ENCODE results near the gene DIS3L2.
"Not testable (repeated sequence)": the region's sequence is repeated elsewhere in the genome, so short reads cannot be mapped to it uniquely, and the experiment has no call there.

DIS3L2 gene

DNA sequence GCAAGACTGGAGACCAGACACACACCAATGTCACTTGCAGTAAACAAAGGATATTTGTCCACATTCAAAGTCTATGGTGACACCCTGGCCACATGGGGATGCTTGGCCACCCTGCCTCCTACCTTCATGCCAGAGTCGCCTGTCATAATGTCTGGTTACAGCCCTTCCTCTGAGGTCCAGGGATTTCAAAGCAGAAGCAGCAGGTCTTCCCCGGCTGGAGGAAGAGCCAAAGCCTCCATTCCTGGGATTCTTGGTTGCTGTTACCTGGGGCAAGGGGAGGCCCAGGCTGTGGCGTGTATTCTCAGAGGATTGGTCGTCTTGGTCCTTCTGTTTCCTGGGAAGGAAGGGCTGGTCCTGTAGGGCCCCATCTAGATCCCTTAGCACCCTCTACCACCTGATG is 414.7 kb downstream of the DIS3L2 start:
- H3K27me3 Mint-ChIP-seq: peaks cover 8% of the 10 kb centered on the region
- no peaks in the 10 kb centered on the region for H3K4me1 Mint-ChIP-seq (ENCODE audit: low read depth)
- H3K27ac Mint-ChIP-seq: no peak overlapping the region
- H3K9me3 Mint-ChIP-seq: no peaks in the 10 kb centered on the region
- intact Hi-C loops (cut with micrococcal nuclease): no loop called here
- H3K4me3 Mint-ChIP-seq: no peak overlapping the region
- no peaks in the 10 kb centered on the region for H3K36me3 Mint-ChIP-seq (ENCODE audit: low read depth)

DNA sequence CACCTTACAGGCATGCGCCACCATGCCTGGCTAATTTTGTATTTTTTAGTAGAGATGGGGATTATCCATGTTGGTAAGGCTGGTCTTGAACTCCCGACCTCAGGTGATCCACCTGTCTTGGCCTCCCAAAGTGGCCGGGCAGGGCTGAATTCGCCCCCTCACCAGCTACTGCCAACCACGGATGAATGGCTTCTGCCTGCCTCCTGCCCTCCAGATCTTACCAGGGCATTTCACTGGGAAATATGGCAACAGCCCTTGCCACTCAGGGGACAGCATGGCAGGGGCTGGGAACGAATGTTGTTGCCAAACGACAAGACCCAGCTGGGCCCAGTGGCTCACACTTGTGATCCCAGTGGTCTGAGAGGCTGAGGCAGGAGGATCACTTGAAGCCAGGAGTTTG is 415.2 kb downstream of the DIS3L2 start:
- Mint-ChIP-seq H3K27ac (no peak overlapping the region), H3K27me3 (peaks cover 12% of the 10 kb centered on the region), H3K9me3 (no peaks in the 10 kb centered on the region), H3K4me1 (ENCODE audit: low read depth) (no peaks in the 10 kb centered on the region), H3K36me3 (ENCODE audit: low read depth) (no peaks in the 10 kb centered on the region), H3K4me3 (no peak overlapping the region)
- intact Hi-C loops (cut with micrococcal nuclease): no loop called here

DNA sequence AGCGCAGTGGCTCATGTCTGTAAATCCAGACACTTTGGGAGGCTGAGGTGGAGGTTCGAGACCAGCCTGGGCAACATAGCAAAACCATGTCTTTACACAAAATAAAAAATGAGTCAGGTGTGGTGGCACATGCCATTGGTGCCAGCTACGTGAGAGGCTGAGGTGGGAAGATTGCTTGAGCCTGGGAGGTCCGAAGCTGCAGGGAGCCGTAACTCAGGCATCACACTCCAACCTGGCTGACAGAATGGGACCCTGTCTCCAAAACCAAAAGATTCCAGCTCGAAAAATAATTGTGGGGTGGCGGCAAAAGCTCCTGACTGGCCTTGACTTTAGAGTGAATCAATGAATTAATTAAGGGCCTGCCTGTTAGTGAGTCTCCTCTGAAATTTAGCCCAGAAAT is 415.8 kb downstream of the DIS3L2 start:
- H3K27me3 Mint-ChIP-seq: peaks cover 18% of the 10 kb centered on the region
- no peaks in the 10 kb centered on the region for H3K36me3 Mint-ChIP-seq (ENCODE audit: low read depth)
- no peaks in the 10 kb centered on the region for H3K4me1 Mint-ChIP-seq (ENCODE audit: low read depth)
- no peak overlapping the region for H3K4me3 Mint-ChIP-seq
- H3K27ac Mint-ChIP-seq: no peak overlapping the region
- H3K9me3 Mint-ChIP-seq: no peaks in the 10 kb centered on the region
- intact Hi-C loops (cut with micrococcal nuclease): no loop called here

DNA sequence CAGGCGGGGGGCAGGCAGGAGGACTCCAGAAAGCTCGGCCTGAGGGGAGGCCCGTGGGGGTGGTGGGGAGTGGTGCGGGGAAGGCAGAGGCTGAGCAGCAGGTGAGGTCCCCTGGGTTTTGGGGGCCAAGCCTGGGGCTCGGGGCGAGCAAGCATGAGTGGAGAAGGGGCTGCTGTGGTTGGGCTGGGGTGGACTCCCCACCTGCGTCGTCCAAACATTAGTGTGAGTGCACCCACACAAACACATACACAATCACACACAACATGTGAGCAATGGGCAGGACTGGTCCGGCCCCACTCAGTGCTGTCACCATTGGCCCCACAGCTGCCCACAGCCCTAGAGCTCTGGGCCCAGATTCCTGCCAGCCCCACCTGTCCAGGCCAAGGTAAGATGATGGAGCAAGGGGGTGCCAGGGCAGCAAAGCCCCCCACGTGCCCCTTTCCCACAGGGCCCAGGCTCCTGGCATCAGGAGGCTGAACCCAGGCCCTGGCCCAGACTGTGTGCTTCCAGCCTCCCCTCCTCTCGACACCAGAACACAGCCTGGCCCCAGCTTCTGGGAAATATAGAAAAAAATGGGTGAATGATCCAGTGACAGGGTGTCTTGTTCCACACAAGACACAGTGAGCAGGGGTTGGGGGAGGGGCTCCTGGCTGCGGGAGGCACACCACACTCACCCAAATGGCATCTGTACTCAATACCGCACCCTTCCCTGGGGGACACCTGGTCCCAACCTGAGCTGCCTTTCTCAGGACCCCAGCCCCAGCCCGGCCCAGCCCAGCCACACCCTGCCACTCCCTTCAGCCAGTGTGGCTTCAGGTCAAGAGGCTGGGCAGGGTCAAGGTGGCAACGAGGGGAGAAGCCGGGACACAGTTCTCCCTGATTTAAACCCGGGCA is 416.6 kb downstream of the DIS3L2 start:
- Mint-ChIP-seq H3K9me3 (no peaks in the 10 kb centered on the region), H3K4me3 (no peak overlapping the region), H3K4me1 (ENCODE audit: low read depth) (no peaks in the 10 kb centered on the region), H3K27me3 (peaks cover 24% of the 10 kb centered on the region), H3K27ac (no peak overlapping the region), H3K36me3 (ENCODE audit: low read depth) (no peaks in the 10 kb centered on the region)
- intact Hi-C loops (cut with micrococcal nuclease): no loop called here

DNA sequence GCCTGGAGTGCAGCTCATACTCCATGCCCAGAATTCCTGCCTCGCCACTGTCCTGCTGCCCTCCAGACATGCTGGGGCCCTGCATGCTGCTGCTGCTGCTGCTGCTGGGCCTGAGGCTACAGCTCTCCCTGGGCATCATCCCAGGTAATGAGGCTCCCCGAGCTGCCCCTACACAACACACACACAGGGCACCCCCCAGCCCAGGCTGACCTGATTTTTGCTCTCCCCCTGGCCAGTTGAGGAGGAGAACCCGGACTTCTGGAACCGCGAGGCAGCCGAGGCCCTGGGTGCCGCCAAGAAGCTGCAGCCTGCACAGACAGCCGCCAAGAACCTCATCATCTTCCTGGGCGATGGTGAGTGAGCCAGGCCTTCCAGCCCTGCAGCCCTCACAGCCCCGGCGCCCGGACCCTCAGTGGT is 417.2 kb downstream of the DIS3L2 start, which contains the start of gene ALPP:
Gene ALPP, plus strand, starts transcription at position 17 of the 417 bp plus-strand sequence. Its CDS starts 52 bp downstream, at position 69.
- H3K9me3 Mint-ChIP-seq; H3K4me1 Mint-ChIP-seq (ENCODE audit: low read depth): not testable (repeated sequence)

DNA sequence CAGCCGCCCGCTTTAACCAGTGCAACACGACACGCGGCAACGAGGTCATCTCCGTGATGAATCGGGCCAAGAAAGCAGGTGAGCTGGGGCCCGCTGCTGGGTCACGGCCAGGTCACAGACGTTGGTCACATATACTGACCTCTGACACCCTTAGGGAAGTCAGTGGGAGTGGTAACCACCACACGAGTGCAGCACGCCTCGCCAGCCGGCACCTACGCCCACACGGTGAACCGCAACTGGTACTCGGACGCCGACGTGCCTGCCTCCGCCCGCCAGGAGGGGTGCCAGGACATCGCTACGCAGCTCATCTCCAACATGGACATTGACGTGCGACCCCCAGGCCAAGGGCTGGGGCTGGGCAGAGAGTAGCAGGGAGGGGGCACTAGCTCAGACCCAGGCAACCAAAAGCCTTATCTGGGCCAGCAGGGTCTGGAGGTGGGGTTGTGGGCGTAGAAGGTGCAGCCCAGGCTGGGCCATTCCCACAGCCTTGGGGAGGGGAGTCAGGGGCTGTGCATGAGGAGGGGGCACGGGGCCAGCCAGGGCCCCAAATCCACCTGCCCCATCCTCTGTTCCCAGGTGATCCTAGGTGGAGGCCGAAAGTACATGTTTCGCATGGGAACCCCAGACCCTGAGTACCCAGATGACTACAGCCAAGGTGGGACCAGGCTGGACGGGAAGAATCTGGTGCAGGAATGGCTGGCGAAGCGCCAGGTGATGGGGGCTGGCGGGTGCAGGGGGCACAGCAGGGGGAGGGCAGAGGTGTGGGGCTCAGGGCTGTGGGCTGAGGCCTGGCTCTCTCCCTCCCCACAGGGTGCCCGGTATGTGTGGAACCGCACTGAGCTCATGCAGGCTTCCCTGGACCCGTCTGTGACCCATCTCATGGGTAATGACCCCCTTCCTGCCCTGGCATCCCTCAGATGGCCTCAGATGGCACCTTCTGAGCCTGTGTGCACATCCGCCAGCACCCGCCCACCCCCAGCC is 418.4 kb downstream of the DIS3L2 start:
- H3K27ac Mint-ChIP-seq; H3K36me3 Mint-ChIP-seq (ENCODE audit: low read depth); H3K4me3 Mint-ChIP-seq; intact Hi-C loops (cut with micrococcal nuclease); H3K9me3 Mint-ChIP-seq; H3K4me1 Mint-ChIP-seq (ENCODE audit: low read depth): not testable (repeated sequence)
- H3K27me3 Mint-ChIP-seq: peaks cover 31% of the 10 kb centered on the region

More for the DNA sequence above, 417.2 kb downstream of the DIS3L2 start, which contains the start of gene ALPP:
- H3K27ac Mint-ChIP-seq; H3K4me3 Mint-ChIP-seq; H3K36me3 Mint-ChIP-seq (ENCODE audit: low read depth); intact Hi-C loops (cut with micrococcal nuclease): not testable (repeated sequence)
- peaks cover 29% of the 10 kb centered on the region for H3K27me3 Mint-ChIP-seq

DNA sequence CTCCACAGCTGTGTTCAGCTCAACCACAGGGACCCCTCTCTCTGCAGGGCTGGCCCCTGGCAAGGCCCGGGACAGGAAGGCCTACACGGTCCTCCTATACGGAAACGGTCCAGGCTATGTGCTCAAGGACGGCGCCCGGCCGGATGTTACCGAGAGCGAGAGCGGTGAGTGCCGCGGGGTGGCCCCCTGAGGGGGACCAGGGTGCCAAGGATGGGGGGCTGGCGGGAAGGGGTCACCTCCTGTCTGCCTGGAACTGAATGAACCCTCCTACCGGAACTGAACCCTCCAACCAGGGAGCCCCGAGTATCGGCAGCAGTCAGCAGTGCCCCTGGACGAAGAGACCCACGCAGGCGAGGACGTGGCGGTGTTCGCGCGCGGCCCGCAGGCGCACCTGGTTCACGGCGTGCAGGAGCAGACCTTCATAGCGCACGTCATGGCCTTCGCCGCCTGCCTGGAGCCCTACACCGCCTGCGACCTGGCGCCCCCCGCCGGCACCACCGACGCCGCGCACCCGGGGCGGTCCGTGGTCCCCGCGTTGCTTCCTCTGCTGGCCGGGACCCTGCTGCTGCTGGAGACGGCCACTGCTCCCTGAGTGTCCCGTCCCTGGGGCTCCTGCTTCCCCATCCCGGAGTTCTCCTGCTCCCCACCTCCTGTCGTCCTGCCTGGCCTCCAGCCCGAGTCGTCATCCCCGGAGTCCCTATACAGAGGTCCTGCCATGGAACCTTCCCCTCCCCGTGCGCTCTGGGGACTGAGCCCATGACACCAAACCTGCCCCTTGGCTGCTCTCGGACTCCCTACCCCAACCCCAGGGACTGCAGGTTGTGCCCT is 419.9 kb downstream of the DIS3L2 start:
- not testable (repeated sequence) for H3K4me3 Mint-ChIP-seq, H3K9me3 Mint-ChIP-seq

DNA sequence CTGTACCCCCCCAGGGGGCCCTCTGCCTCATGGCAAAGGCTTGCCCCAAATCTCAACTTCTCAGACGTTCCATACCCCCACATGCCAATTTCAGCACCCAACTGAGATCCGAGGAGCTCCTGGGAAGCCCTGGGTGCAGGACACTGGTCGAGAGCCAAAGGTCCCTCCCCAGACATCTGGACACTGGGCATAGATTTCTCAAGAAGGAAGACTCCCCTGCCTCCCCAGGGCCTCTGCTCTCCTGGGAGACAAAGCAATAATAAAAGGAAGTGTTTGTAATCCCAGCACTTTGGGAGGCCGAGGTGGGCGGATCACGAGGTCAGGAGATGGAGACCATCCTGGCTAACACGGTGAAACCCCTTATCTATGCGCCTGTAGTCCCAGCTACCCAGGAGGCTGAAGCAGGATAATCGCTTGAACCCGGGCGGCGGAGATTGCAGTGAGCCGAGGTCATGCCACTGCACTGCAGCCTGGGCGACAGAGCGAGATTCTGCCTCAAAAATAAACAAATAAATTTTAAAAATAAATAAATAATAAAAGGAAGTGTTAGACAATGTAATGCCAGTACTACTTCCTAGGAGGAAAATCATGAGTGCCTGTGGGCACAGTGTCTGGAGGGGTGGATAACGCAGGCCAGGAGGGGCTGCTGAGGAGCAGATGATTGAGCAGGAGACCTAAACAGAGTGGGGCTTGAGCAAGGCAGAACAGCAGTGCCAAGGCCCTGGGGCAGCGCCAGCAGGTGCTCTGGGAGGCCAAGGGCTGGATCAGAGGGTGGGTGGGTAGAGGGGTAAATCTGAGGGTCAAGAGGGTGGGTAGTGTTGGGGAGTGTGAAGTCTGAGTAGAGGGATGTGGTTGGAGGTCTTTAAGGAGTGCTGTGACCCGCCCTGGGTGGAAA is 421.1 kb downstream of the DIS3L2 start:
- no peak overlapping the region for H3K27ac Mint-ChIP-seq
- H3K36me3 Mint-ChIP-seq (ENCODE audit: low read depth): no peaks in the 10 kb centered on the region
- peaks cover 45% of the 10 kb centered on the region for H3K27me3 Mint-ChIP-seq
- intact Hi-C loops (cut with micrococcal nuclease): no loop called here
- peaks cover 8% of the 10 kb centered on the region for H3K9me3 Mint-ChIP-seq
- H3K4me3 Mint-ChIP-seq: no peak overlapping the region
- H3K4me1 Mint-ChIP-seq (ENCODE audit: low read depth): peaks cover 5% of the 10 kb centered on the region

More for the DNA sequence above, 419.9 kb downstream of the DIS3L2 start:
- H3K36me3 Mint-ChIP-seq (ENCODE audit: low read depth); H3K27ac Mint-ChIP-seq; intact Hi-C loops (cut with micrococcal nuclease); H3K4me1 Mint-ChIP-seq (ENCODE audit: low read depth): not testable (repeated sequence)
- peaks cover 40% of the 10 kb centered on the region for H3K27me3 Mint-ChIP-seq

DNA sequence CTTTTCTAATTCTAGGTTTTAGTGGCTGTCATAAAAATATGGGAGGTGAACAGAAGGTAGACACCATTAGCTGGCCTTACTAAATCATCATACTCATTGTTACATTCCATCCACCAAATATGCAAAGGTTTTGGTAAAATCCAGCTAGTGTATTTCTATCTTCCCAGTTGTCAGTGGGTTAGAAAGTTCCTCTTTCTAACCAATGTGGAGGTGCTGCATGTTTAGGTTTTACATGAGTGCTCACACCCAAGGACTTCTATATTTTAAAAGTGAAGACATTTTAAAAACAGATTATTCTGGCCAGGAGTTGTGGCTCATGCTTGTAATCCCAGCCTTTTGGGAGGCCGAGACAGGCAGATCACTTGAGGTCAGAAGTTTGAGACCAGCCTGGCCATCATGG is 423.0 kb downstream of the DIS3L2 start:
- peaks cover 45% of the 10 kb centered on the region for H3K27me3 Mint-ChIP-seq
- peaks cover 5% of the 10 kb centered on the region for H3K4me1 Mint-ChIP-seq (ENCODE audit: low read depth)
- no peak overlapping the region for H3K4me3 Mint-ChIP-seq
- peaks cover 8% of the 10 kb centered on the region for H3K9me3 Mint-ChIP-seq
- H3K36me3 Mint-ChIP-seq (ENCODE audit: low read depth): no peaks in the 10 kb centered on the region
- no peak overlapping the region for H3K27ac Mint-ChIP-seq
- intact Hi-C loops (cut with micrococcal nuclease): no loop called here

DNA sequence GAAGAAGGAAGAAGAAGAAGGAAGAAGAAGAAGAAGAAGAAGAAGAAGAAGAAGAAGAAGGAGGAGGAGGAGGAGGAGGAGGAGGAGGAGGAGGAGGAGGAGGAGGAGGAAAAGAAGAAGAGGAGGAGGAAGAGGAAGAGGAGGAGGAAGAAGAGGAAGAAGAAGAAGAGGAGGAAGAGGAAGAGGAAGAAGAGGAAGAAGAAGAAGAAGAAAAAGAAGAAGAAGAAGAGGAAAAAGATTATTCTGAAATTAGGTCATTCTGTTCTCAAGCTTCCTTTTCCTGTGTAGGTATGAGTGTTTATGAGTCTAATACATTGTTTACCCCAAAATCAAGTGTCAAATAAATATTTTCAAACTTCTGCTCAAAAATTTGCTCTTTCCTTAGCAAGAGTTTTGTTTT is 423.5 kb downstream of the DIS3L2 start:
- H3K27ac Mint-ChIP-seq; H3K4me1 Mint-ChIP-seq (ENCODE audit: low read depth); H3K36me3 Mint-ChIP-seq (ENCODE audit: low read depth); intact Hi-C loops (cut with micrococcal nuclease); H3K9me3 Mint-ChIP-seq; H3K4me3 Mint-ChIP-seq: not testable (repeated sequence)
- H3K27me3 Mint-ChIP-seq: peaks cover 46% of the 10 kb centered on the region

DNA sequence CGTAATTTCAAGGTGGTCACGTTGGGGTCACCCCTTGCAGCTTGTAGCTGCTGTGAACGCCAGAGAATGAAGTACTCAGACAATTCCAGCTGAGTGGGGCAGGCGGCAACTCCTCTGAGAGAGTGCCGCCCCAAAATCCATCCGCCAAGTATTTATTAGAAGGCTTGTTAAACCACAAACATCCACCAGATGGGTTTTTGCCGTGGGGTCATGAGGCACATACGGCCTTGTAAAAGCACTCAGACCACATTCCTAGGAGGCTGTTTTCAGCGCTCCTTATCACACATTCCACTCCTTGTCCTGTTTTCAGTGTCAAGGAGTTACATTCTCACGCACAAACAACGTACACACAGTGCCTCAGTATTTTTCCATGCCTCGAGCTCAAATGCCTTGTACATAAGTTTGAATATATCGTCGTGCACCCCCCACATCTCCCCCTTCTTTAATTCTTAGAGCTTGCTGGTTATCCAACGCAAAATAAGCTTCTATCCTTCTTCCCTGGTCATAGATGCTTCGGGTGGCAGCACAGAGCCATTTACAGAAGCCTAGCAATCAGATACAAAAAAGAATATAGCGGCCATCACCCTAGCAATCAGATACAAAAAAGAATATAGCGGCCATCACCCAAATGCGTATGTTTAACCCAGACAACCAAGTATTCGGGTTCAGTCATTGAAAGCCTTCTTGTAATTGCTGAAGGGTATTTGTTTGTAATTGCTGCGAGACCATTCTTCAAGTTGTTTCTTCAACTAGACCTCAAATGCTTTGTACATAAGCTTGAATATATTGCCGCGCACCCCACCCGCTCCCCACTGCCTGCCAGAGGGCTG is 424.4 kb downstream of the DIS3L2 start:
- Mint-ChIP-seq H3K27ac (no peak overlapping the region), H3K36me3 (ENCODE audit: low read depth) (no peaks in the 10 kb centered on the region), H3K27me3 (peaks cover 51% of the 10 kb centered on the region), H3K4me3 (no peak overlapping the region), H3K4me1 (ENCODE audit: low read depth) (peaks cover 5% of the 10 kb centered on the region), H3K9me3 (peaks cover 8% of the 10 kb centered on the region)
- intact Hi-C loops (cut with micrococcal nuclease): no loop called here

DNA sequence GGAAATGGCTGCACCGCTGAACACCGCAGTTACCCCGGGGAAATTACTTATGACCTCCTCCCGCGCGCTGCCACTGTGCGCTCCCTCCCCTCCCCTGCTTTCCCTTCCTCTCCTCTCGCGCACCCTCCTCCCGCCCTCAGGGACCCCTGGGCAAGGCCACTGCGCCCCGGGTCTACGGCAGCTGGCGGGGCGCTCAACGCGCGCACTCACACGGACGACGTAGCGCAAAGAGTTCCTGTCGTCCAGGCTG is 424.9 kb downstream of the DIS3L2 start:
- H3K4me3 Mint-ChIP-seq: no peak overlapping the region
- peaks cover 5% of the 10 kb centered on the region for H3K4me1 Mint-ChIP-seq (ENCODE audit: low read depth)
- no peaks in the 10 kb centered on the region for H3K36me3 Mint-ChIP-seq (ENCODE audit: low read depth)
- peaks cover 50% of the 10 kb centered on the region for H3K27me3 Mint-ChIP-seq
- intact Hi-C loops (cut with micrococcal nuclease): no loop called here
- peaks cover 8% of the 10 kb centered on the region for H3K9me3 Mint-ChIP-seq
- H3K27ac Mint-ChIP-seq: no peak overlapping the region
